ENCODE measurements around the gene RIPOR2.

Gene RIPOR2

GRCh38 chr6:24923885-24924401 lies 11.8 kb downstream of the RIPOR2 start:
- no peaks in the 10 kb centered on the region for H3K79me2 ChIP-seq (ENCODE audit: control insufficient read depth, insufficient read depth, low read length)
- DNase-seq, result peak; percentile 68
- H3K27ac ChIP-seq (ENCODE audit: low read depth, low read length), result no peak overlapping the region
- peak overlapping the region; percentile 75 for H3K18ac ChIP-seq (ENCODE audit: low read length)
- no peak overlapping the region for H2BK15ac ChIP-seq (replicated peaks; ENCODE audit: low read depth)
- WGBS (ENCODE audit: extremely low coverage, insufficient coverage, low lambda C conversion rate), result no CpG with 5 or more reads among the region's 8 CpGs
- H4K5ac ChIP-seq (ENCODE audit: low read length), result no peak overlapping the region
- H3K27me3 ChIP-seq (ENCODE audit: insufficient read depth, low read length, poor library complexity), result no peaks in the 10 kb centered on the region
- H3K4ac ChIP-seq (ENCODE audit: low read depth, low read length), result no peak overlapping the region
- no peak overlapping the region for H2AK5ac ChIP-seq (ENCODE audit: low read length)
- H3K4me3 ChIP-seq (ENCODE audit: low read length), result no peak overlapping the region
- H3K9ac ChIP-seq (ENCODE audit: low read length), result no peak overlapping the region
- no peak overlapping the region for H3K56ac ChIP-seq (ENCODE audit: low read length)
- no peak overlapping the region for H3K4me2 ChIP-seq (ENCODE audit: low read length)
- H3K36me3 ChIP-seq (ENCODE audit: control insufficient read depth, insufficient read depth, low read length), result no peaks in the 10 kb centered on the region
- peaks cover 16% of the 10 kb centered on the region for H3K4me1 ChIP-seq (ENCODE audit: control insufficient read depth, low read depth, low read length)
- H2BK120ac ChIP-seq (ENCODE audit: low read depth, low read length), result no peak overlapping the region
- H3K79me1 ChIP-seq (ENCODE audit: low read length), result no peaks in the 10 kb centered on the region
- no peak overlapping the region for H2BK5ac ChIP-seq (ENCODE audit: low read length)
- no peak overlapping the region for H3K23ac ChIP-seq (ENCODE audit: low read length)
- no peak overlapping the region for H4K8ac ChIP-seq (ENCODE audit: low read depth, low read length)

- no peaks in the 10 kb centered on the region for H3K79me2 ChIP-seq (ENCODE audit: control insufficient read depth, insufficient read depth, low read length)
- no peak overlapping the region for H2BK120ac ChIP-seq (ENCODE audit: low read depth, low read length)
- H3K4ac ChIP-seq (ENCODE audit: low read depth, low read length), result no peak overlapping the region
- no peak overlapping the region for H3K27ac ChIP-seq (ENCODE audit: low read depth, low read length)
- no peaks in the 10 kb centered on the region for H3K27me3 ChIP-seq (ENCODE audit: insufficient read depth, low read length, poor library complexity)
- H4K8ac ChIP-seq (ENCODE audit: low read depth, low read length), result no peak overlapping the region
- no peak overlapping the region for H4K5ac ChIP-seq (ENCODE audit: low read length)
- DNase-seq, result no peak
- no peak overlapping the region for H2BK15ac ChIP-seq (replicated peaks; ENCODE audit: low read depth)
- no peak overlapping the region for H2AK5ac ChIP-seq (ENCODE audit: low read length)
- no peak overlapping the region for H3K4me3 ChIP-seq (ENCODE audit: low read length)
- no peak overlapping the region for H3K23ac ChIP-seq (ENCODE audit: low read length)
- no peaks in the 10 kb centered on the region for H3K79me1 ChIP-seq (ENCODE audit: low read length)
- H3K36me3 ChIP-seq (ENCODE audit: control insufficient read depth, insufficient read depth, low read length), result no peaks in the 10 kb centered on the region
- no peak overlapping the region for H3K18ac ChIP-seq (ENCODE audit: low read length)
- no peak overlapping the region for H2BK5ac ChIP-seq (ENCODE audit: low read length)
- no peak overlapping the region for H3K56ac ChIP-seq (ENCODE audit: low read length)
- no peak overlapping the region for H3K4me2 ChIP-seq (ENCODE audit: low read length)
- H3K4me1 ChIP-seq (ENCODE audit: control insufficient read depth, low read depth, low read length), result peaks cover 21% of the 10 kb centered on the region
- no peak overlapping the region for H3K9ac ChIP-seq (ENCODE audit: low read length)
- no CpG with 5 or more reads among the region's 2 CpGs for WGBS (ENCODE audit: extremely low coverage, insufficient coverage, low lambda C conversion rate)
Measured at GRCh38 chr6:24922814-24923213, 12.9 kb downstream of the RIPOR2 start.

GRCh38 chr6:24922170-24922569 lies 13.6 kb downstream of the RIPOR2 start:
- H3K4me1 ChIP-seq (ENCODE audit: control insufficient read depth, low read depth, low read length), result peaks cover 21% of the 10 kb centered on the region

GRCh38 chr6:24920136-24920535 lies 15.6 kb downstream of the RIPOR2 start:
- no peak overlapping the region for H3K27ac ChIP-seq (ENCODE audit: low read depth, low read length)

More at GRCh38 chr6:24922170-24922569, 13.6 kb downstream of the RIPOR2 start:
- Histone ChIP-seq H3K4ac (ENCODE audit: low read depth, low read length) (peak overlapping the region; percentile 28), H2BK15ac (replicated peaks; ENCODE audit: low read depth) (no peak overlapping the region), H3K4me2 (ENCODE audit: low read length) (no peak overlapping the region), H3K27me3 (ENCODE audit: insufficient read depth, low read length, poor library complexity) (no peaks in the 10 kb centered on the region), H3K18ac (ENCODE audit: low read length) (no peak overlapping the region), H4K8ac (ENCODE audit: low read depth, low read length) (no peak overlapping the region), H2AK5ac (ENCODE audit: low read length) (no peak overlapping the region), H4K5ac (ENCODE audit: low read length) (no peak overlapping the region), H3K9ac (ENCODE audit: low read length) (no peak overlapping the region), H2BK120ac (ENCODE audit: low read depth, low read length) (no peak overlapping the region), H2BK5ac (ENCODE audit: low read length) (no peak overlapping the region), H3K23ac (ENCODE audit: low read length) (no peak overlapping the region), H3K56ac (ENCODE audit: low read length) (no peak overlapping the region), H3K27ac (ENCODE audit: low read depth, low read length) (no peak overlapping the region), H3K36me3 (ENCODE audit: control insufficient read depth, insufficient read depth, low read length) (no peaks in the 10 kb centered on the region), H3K4me3 (ENCODE audit: low read length) (no peak overlapping the region), H3K79me1 (ENCODE audit: low read length) (no peaks in the 10 kb centered on the region), H3K79me2 (ENCODE audit: control insufficient read depth, insufficient read depth, low read length) (no peaks in the 10 kb centered on the region)
- WGBS (ENCODE audit: extremely low coverage, insufficient coverage, low lambda C conversion rate), result no CpG with 5 or more reads among the region's 4 CpGs
- no peak for DNase-seq

GRCh38 chr6:24919056-24919892 lies 16.5 kb downstream of the RIPOR2 start:
- no peak overlapping the region for H3K4ac ChIP-seq (ENCODE audit: low read depth, low read length)
- no peak overlapping the region for H2AK5ac ChIP-seq (ENCODE audit: low read length)
- H3K27ac ChIP-seq (ENCODE audit: low read depth, low read length), result no peak overlapping the region
- no CpG with 5 or more reads among the region's 12 CpGs for WGBS (ENCODE audit: extremely low coverage, insufficient coverage, low lambda C conversion rate)
- no peak overlapping the region for H4K8ac ChIP-seq (ENCODE audit: low read depth, low read length)
- peaks cover 17% of the 10 kb centered on the region for H3K4me1 ChIP-seq (ENCODE audit: control insufficient read depth, low read depth, low read length)
- H3K79me2 ChIP-seq (ENCODE audit: control insufficient read depth, insufficient read depth, low read length), result no peaks in the 10 kb centered on the region
- H3K4me2 ChIP-seq (ENCODE audit: low read length), result no peak overlapping the region
- no peak overlapping the region for H3K4me3 ChIP-seq (ENCODE audit: low read length)
- no peak overlapping the region for H2BK5ac ChIP-seq (ENCODE audit: low read length)
- H3K9ac ChIP-seq (ENCODE audit: low read length), result no peak overlapping the region
- H3K27me3 ChIP-seq (ENCODE audit: insufficient read depth, low read length, poor library complexity), result no peaks in the 10 kb centered on the region
- peak overlapping the region; percentile 3 for H3K56ac ChIP-seq (ENCODE audit: low read length)
- H3K18ac ChIP-seq (ENCODE audit: low read length), result peak overlapping the region; percentile 54
- no peak overlapping the region for H3K23ac ChIP-seq (ENCODE audit: low read length)
- no peak overlapping the region for H2BK120ac ChIP-seq (ENCODE audit: low read depth, low read length)
- no peak overlapping the region for H2BK15ac ChIP-seq (replicated peaks; ENCODE audit: low read depth)
- DNase-seq, result peak; percentile 84
- H3K36me3 ChIP-seq (ENCODE audit: control insufficient read depth, insufficient read depth, low read length), result no peaks in the 10 kb centered on the region
- H3K79me1 ChIP-seq (ENCODE audit: low read length), result no peaks in the 10 kb centered on the region
- H4K5ac ChIP-seq (ENCODE audit: low read length), result no peak overlapping the region

More at GRCh38 chr6:24920136-24920535, 15.6 kb downstream of the RIPOR2 start:
- no peaks in the 10 kb centered on the region for H3K79me1 ChIP-seq (ENCODE audit: low read length)
- H3K4ac ChIP-seq (ENCODE audit: low read depth, low read length), result no peak overlapping the region
- H3K4me2 ChIP-seq (ENCODE audit: low read length), result no peak overlapping the region
- H4K8ac ChIP-seq (ENCODE audit: low read depth, low read length), result no peak overlapping the region
- no peak overlapping the region for H3K56ac ChIP-seq (ENCODE audit: low read length)
- no peak overlapping the region for H3K9ac ChIP-seq (ENCODE audit: low read length)
- peaks cover 18% of the 10 kb centered on the region for H3K4me1 ChIP-seq (ENCODE audit: control insufficient read depth, low read depth, low read length)
- H2AK5ac ChIP-seq (ENCODE audit: low read length), result no peak overlapping the region
- peak; percentile 40 for DNase-seq
- H2BK120ac ChIP-seq (ENCODE audit: low read depth, low read length), result no peak overlapping the region
- H3K23ac ChIP-seq (ENCODE audit: low read length), result no peak overlapping the region
- no peaks in the 10 kb centered on the region for H3K27me3 ChIP-seq (ENCODE audit: insufficient read depth, low read length, poor library complexity)
- no peak overlapping the region for H3K18ac ChIP-seq (ENCODE audit: low read length)
- no peak overlapping the region for H4K5ac ChIP-seq (ENCODE audit: low read length)
- no peak overlapping the region for H2BK15ac ChIP-seq (replicated peaks; ENCODE audit: low read depth)
- no peaks in the 10 kb centered on the region for H3K36me3 ChIP-seq (ENCODE audit: control insufficient read depth, insufficient read depth, low read length)
- no peak overlapping the region for H2BK5ac ChIP-seq (ENCODE audit: low read length)
- no peak overlapping the region for H3K4me3 ChIP-seq (ENCODE audit: low read length)
- no peaks in the 10 kb centered on the region for H3K79me2 ChIP-seq (ENCODE audit: control insufficient read depth, insufficient read depth, low read length)

Measured in mesendoderm (in vitro differentiated cells).